DND-41 (cell line): ENCODE data around the gene GPATCH8.

Experiments
- CTCF ChIP-seq: IDR thresholded peaks from 2 replicates; pipeline ENCODE4 v1.5.1; 2012; ENCODE audit warnings: borderline replicate concordance, low read length, moderate library complexity, mild to moderate bottlenecking; ENCODE audit not compliant: poor library complexity, severe bottlenecking; ENCODE audit errors: extremely low read depth
- EZH2 ChIP-seq: IDR thresholded peaks from 3 replicates; pipeline ENCODE4 v1.6.1; 2012; ENCODE audit warnings: borderline replicate concordance, low read depth, mild to moderate bottlenecking, moderate library complexity, low read length, inconsistent platforms; ENCODE audit not compliant: severe bottlenecking

- no peak for TF ChIP-seq CTCF
- no peak for TF ChIP-seq EZH2
Measured at GRCh38 chr17:44360826-44361225, 142.4 kb downstream of the GPATCH8 start.
